ENCODE results near the gene UGT1A6.

The UGT1A6 gene

DNA sequence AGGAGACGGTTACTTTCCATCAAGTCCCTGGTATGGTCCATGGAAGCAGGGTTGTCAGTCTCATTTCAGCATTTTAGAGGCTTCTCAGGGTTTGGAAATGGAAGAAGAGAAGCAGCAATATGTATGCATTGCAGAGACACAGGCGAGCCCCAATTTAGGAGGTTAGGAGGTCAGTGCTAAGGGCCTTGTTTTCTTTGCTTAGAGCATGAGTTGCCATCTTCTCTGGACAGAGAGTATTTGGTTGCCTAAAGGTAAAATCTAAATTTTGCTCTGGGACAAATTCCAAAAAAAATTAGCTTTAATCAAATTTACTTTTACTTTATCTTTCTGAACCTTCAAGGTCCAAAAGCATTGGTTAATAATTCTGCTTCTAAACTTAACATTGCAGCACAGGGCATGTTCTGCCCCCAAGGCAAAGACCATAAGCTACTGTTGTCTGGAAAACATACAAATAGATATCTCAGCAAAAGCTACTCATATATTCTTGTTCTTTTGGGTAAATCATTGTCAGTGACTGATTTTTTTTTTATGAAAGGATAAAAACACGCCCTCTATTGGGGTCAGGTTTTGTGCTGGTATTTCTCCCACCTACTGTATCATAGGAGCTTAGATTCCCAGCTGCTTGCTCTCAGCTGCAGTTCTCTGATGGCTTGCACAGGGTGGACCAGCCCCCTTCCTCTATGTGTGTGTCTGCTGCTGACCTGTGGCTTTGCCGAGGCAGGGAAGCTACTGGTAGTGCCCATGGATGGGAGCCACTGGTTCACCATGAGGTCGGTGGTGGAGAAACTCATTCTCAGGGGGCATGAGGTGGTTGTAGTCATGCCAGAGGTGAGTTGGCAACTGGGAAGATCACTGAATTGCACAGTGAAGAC is 21.2 kb upstream of the UGT1A6 start, which contains the start of gene UGT1A9:
TSS of gene UGT1A9 (plus strand) at position 609 of the 872 bp plus-strand sequence. CDS start at position 646, 37 bp downstream.
- Histone ChIP-seq H3K4me1 (ENCODE audit: control insufficient read depth, insufficient read depth, low read length) (no peaks in the 10 kb centered on the region), H3K4me2 (ENCODE audit: low read length) (no peak within 1 kb of the TSS), H3K27me3 (ENCODE audit: control insufficient read depth, insufficient read depth, low read length) (no peaks in the 10 kb centered on the region), H3K9me3 (replicated peaks; ENCODE audit: low read length) (no peaks in the 10 kb centered on the region), H3K9ac (ENCODE audit: low read depth, low read length) (no peak within 1 kb of the TSS), H3K4me3 (ENCODE audit: low read length) (no peak within 1 kb of the TSS), H3K36me3 (ENCODE audit: insufficient read depth, low read length) (no peaks in the 10 kb centered on the region)

DNA sequence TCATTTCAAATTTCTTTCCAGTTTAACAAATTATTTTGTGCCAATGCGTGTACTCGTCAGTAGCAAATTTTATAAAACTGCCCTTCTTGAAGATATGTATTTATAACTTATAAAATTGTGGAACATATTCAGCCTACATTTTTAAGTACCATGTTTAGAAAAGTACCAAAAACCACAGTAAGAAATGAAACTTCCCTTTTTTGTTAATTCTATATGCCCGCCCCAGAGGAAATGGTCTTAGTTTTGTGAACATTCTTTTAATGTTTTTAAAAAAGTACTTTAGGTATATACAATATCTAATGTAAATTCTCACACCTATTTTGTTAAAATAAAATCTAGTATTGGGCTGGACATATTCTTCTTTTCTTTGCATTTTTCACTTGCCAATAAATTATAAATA is 19.8 kb upstream of the UGT1A6 start:
- Histone ChIP-seq H3K4me2 (ENCODE audit: low read length) (no peak overlapping the region), H3K9ac (ENCODE audit: low read depth, low read length) (no peak overlapping the region), H3K4me3 (ENCODE audit: low read length) (no peak overlapping the region), H3K27me3 (ENCODE audit: control insufficient read depth, insufficient read depth, low read length) (no peaks in the 10 kb centered on the region), H3K36me3 (ENCODE audit: insufficient read depth, low read length) (no peaks in the 10 kb centered on the region), H3K9me3 (replicated peaks; ENCODE audit: low read length) (no peaks in the 10 kb centered on the region), H3K4me1 (ENCODE audit: control insufficient read depth, insufficient read depth, low read length) (no peaks in the 10 kb centered on the region)

DNA sequence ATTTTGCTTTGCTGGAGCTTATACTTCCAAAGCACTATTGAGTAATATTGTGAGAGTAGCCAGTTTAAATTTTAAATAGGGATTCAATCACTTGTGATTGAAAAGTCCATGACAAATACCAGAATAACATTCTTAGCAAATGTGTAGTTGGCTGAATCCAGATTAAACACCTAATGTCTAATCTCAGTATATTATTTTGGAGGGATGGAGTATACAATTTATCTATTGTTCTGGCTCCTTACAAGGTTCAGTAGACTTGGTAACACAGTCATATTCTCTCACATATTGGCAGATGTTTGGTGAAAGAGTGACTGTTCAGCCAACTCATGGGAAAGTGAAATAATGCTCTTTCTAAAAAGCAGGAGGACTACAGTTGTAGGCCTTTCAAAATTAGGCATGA is 18.8 kb upstream of the UGT1A6 start:
- no peak overlapping the region for H3K4me2 ChIP-seq (ENCODE audit: low read length)
- H3K27me3 ChIP-seq (ENCODE audit: control insufficient read depth, insufficient read depth, low read length), result no peaks in the 10 kb centered on the region
- no peaks in the 10 kb centered on the region for H3K36me3 ChIP-seq (ENCODE audit: insufficient read depth, low read length)
- no peaks in the 10 kb centered on the region for H3K4me1 ChIP-seq (ENCODE audit: control insufficient read depth, insufficient read depth, low read length)
- H3K4me3 ChIP-seq (ENCODE audit: low read length), result no peak overlapping the region
- H3K9ac ChIP-seq (ENCODE audit: low read depth, low read length), result no peak overlapping the region
- no peaks in the 10 kb centered on the region for H3K9me3 ChIP-seq (replicated peaks; ENCODE audit: low read length)

DNA sequence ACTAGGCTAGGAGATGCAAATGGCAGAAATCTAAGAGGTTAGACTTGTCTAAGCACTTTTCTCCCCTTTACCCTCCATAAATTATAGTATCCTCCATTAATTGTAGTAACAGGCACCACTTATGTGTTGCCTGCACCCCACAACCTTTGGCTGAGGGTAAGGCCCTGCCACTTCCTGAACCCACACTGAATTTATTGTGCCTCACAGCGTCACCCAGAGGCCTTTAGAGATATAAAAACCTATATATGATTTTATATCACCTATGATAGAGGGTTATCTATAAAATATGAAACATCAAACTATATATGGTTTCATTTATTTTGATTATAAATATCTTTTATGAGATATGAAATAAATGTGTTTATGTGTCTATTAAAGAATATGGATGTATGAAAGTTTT is 18.4 kb upstream of the UGT1A6 start:
- no peak overlapping the region for H3K4me2 ChIP-seq (ENCODE audit: low read length)
- no peaks in the 10 kb centered on the region for H3K36me3 ChIP-seq (ENCODE audit: insufficient read depth, low read length)
- H3K27me3 ChIP-seq (ENCODE audit: control insufficient read depth, insufficient read depth, low read length), result no peaks in the 10 kb centered on the region
- H3K4me1 ChIP-seq (ENCODE audit: control insufficient read depth, insufficient read depth, low read length), result no peaks in the 10 kb centered on the region
- H3K4me3 ChIP-seq (ENCODE audit: low read length), result no peak overlapping the region
- no peak overlapping the region for H3K9ac ChIP-seq (ENCODE audit: low read depth, low read length)
- no peaks in the 10 kb centered on the region for H3K9me3 ChIP-seq (replicated peaks; ENCODE audit: low read length)

DNA sequence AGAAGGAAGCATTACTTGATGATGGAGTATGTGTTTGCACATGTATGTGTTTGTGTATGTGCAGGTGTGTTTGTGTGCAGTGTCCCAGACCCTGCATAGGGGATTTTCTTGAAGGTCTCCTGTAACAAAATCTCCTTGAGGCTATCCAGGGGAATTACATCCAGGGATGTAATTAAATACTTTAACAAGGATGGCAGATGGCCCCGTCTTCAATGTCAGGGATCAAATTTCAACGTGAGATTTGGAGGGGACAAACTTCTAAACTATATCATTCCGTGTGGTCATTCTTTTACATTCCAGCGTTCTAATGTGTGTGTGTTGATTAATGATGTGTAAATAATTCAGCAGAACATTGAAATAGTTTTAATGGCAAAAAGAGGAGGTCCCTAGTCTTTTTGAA is 17.7 kb upstream of the UGT1A6 start:
- Histone ChIP-seq H3K4me3 (ENCODE audit: low read length) (no peak overlapping the region), H3K9me3 (replicated peaks; ENCODE audit: low read length) (no peaks in the 10 kb centered on the region), H3K4me1 (ENCODE audit: control insufficient read depth, insufficient read depth, low read length) (no peaks in the 10 kb centered on the region), H3K4me2 (ENCODE audit: low read length) (no peak overlapping the region), H3K9ac (ENCODE audit: low read depth, low read length) (no peak overlapping the region), H3K36me3 (ENCODE audit: insufficient read depth, low read length) (no peaks in the 10 kb centered on the region), H3K27me3 (ENCODE audit: control insufficient read depth, insufficient read depth, low read length) (no peaks in the 10 kb centered on the region)

DNA sequence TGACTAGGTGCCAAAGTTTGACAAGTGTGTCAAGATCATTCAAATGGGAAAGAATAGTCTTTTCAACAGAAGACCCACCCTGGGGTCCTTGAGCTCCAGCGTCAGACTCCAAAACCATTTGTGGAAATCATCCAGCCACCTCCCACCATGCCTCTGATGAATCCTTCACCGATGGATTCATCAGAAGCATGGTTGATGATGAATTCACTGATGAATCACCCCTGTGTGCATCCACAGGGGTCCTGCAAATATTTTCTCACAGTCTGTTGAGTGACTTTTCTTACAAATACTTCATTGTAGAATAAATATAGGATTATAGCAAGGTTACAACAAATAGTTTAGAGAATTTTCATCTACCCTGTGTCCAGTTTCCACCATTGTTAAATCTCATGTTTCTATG is 16.6 kb upstream of the UGT1A6 start:
- no peaks in the 10 kb centered on the region for H3K27me3 ChIP-seq (ENCODE audit: control insufficient read depth, insufficient read depth, low read length)
- no peaks in the 10 kb centered on the region for H3K9me3 ChIP-seq (replicated peaks; ENCODE audit: low read length)
- H3K9ac ChIP-seq (ENCODE audit: low read depth, low read length), result no peak overlapping the region
- no peaks in the 10 kb centered on the region for H3K4me1 ChIP-seq (ENCODE audit: control insufficient read depth, insufficient read depth, low read length)
- H3K4me3 ChIP-seq (ENCODE audit: low read length), result no peak overlapping the region
- H3K36me3 ChIP-seq (ENCODE audit: insufficient read depth, low read length), result no peaks in the 10 kb centered on the region
- no peak overlapping the region for H3K4me2 ChIP-seq (ENCODE audit: low read length)

DNA sequence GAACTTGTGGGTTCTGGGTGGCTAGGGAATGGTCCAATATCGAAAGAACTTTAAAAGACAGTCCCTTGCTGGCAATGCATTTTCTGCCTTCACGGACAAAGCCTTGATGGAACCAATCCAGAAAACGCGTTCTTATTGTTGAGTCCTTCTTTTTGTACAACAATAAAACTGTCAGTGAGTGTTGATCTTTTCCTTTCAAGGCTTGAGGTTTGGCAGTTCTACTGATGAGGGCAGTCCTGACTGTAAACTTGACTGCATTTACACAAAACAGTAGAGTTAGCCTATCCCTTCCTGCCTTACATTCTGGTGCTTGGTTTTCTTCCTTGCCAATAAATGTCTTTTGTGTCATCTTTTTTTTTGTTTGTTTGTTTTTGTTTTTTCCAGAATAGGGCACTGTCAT is 13.5 kb upstream of the UGT1A6 start:
- H3K36me3 ChIP-seq (ENCODE audit: insufficient read depth, low read length), result no peaks in the 10 kb centered on the region
- H3K4me3 ChIP-seq (ENCODE audit: low read length), result no peak overlapping the region
- no peaks in the 10 kb centered on the region for H3K4me1 ChIP-seq (ENCODE audit: control insufficient read depth, insufficient read depth, low read length)
- no peaks in the 10 kb centered on the region for H3K9me3 ChIP-seq (replicated peaks; ENCODE audit: low read length)
- H3K27me3 ChIP-seq (ENCODE audit: control insufficient read depth, insufficient read depth, low read length), result peaks cover 4% of the 10 kb centered on the region
- H3K4me2 ChIP-seq (ENCODE audit: low read length), result no peak overlapping the region
- H3K9ac ChIP-seq (ENCODE audit: low read depth, low read length), result no peak overlapping the region

DNA sequence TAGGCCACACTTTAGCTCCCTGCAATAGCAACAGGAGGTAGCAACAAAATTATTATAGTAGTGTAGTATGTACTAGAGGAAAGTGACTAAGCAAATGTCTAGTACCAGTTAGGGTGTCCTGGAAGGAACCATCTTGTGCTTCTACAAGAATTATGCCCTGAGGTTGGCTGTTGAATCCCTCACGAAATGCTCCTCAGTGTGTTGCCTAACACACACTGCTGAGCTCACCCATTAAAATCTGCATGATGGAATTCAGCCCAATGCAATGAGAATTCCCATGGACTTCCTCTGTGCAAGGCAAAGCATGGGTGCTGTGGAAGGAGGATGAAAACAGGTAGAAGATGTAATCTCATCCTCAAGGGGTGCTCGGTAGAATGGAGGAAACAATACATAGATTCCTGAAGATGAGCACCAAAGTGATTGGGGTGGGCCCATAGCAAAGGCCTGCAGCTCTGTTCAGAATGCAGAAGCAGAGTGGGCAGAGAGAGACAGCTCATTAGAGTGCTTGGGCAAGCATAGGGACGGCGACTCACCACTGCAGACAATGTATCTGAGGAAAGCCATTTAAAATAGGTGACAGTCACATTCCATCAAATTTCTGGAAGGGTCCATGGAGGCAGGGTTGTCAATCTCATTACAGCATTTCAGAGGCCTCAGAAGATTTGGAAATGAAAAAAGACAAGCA is 12.2 kb upstream of the UGT1A6 start:
- Histone ChIP-seq H3K4me2 (ENCODE audit: low read length) (no peak overlapping the region), H3K36me3 (ENCODE audit: insufficient read depth, low read length) (no peaks in the 10 kb centered on the region), H3K4me3 (ENCODE audit: low read length) (no peak overlapping the region), H3K9ac (ENCODE audit: low read depth, low read length) (no peak overlapping the region), H3K9me3 (replicated peaks; ENCODE audit: low read length) (no peaks in the 10 kb centered on the region), H3K27me3 (ENCODE audit: control insufficient read depth, insufficient read depth, low read length) (peaks cover 4% of the 10 kb centered on the region), H3K4me1 (ENCODE audit: control insufficient read depth, insufficient read depth, low read length) (no peaks in the 10 kb centered on the region)

DNA sequence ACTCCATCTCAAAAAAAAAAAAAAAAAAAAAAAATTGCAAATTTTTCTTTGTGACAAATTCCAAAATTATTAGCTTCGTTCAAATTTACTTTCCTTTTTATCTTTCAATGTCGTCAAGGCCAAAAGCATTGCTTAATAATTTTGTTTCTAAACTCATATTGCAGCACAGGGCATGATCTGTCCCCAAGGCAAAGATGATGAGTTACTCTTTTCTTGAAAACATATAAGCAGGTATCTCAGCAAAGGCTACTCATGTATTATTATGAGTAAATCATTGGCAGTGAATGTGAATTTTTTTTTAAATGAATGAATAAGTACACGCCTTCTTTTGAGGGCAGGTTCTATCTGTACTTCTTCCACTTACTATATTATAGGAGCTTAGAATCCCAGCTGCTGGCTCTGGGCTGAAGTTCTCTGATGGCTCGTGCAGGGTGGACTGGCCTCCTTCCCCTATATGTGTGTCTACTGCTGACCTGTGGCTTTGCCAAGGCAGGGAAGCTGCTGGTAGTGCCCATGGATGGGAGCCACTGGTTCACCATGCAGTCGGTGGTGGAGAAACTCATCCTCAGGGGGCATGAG is 11.1 kb upstream of the UGT1A6 start, which contains the start of gene UGT1A7:
TSS of gene UGT1A7 (plus strand) at position 381 of the 579 bp plus-strand sequence. CDS start at position 418, 37 bp downstream.
- H3K4me3 ChIP-seq (ENCODE audit: low read length), result no peak within 1 kb of the TSS
- no peaks in the 10 kb centered on the region for H3K36me3 ChIP-seq (ENCODE audit: insufficient read depth, low read length)
- H3K4me1 ChIP-seq (ENCODE audit: control insufficient read depth, insufficient read depth, low read length), result no peaks in the 10 kb centered on the region
- H3K4me2 ChIP-seq (ENCODE audit: low read length), result no peak within 1 kb of the TSS
- H3K9me3 ChIP-seq (replicated peaks; ENCODE audit: low read length), result no peaks in the 10 kb centered on the region
- H3K27me3 ChIP-seq (ENCODE audit: control insufficient read depth, insufficient read depth, low read length), result peaks cover 4% of the 10 kb centered on the region
- H3K9ac ChIP-seq (ENCODE audit: low read depth, low read length), result no peak within 1 kb of the TSS

DNA sequence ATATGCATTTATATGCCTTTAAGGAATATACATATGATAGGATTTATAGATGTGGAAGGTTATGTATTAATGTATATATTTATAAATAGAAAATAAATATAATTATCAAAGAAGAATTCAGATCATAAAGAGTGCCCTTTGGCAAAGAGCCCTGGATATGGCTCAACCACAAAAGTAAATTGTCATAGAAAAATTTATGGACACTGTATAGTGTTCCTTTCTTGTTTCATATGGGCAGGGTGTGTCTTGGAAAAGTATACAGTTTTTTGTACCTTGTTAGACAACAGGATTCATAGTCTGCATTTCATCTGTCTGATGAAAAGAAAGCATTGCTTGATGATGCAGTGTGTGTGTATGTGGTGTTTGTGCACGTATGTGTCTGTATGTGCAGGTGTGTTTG is 8.1 kb upstream of the UGT1A6 start:
- Histone ChIP-seq H3K4me1 (ENCODE audit: control insufficient read depth, insufficient read depth, low read length) (no peaks in the 10 kb centered on the region), H3K27me3 (ENCODE audit: control insufficient read depth, insufficient read depth, low read length) (peaks cover 4% of the 10 kb centered on the region), H3K9me3 (replicated peaks; ENCODE audit: low read length) (no peaks in the 10 kb centered on the region), H3K4me3 (ENCODE audit: low read length) (no peak overlapping the region), H3K9ac (ENCODE audit: low read depth, low read length) (no peak overlapping the region), H3K36me3 (ENCODE audit: insufficient read depth, low read length) (no peaks in the 10 kb centered on the region), H3K4me2 (ENCODE audit: low read length) (no peak overlapping the region)

DNA sequence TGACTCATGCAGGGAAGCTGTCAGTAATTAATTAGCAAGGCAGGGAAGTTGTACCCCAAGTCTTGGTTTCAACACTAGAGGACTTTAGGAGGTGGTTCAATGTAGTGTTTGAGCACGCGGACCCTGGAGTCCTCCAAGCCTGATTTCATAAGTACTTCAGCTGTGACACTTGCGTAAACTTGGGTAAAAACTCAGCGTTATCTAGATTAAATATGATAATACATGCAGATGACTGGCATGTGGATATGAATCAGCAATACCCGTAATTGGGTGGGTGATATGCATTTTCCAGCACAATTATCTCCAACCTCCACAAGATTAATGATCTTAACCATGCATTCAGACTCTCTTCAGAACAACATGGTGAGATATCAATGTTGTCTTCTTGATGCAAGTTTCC is 5.8 kb upstream of the UGT1A6 start:
- Histone ChIP-seq H3K4me3 (ENCODE audit: low read length) (no peak overlapping the region), H3K9ac (ENCODE audit: low read depth, low read length) (no peak overlapping the region), H3K9me3 (replicated peaks; ENCODE audit: low read length) (no peaks in the 10 kb centered on the region), H3K27me3 (ENCODE audit: control insufficient read depth, insufficient read depth, low read length) (peaks cover 4% of the 10 kb centered on the region), H3K4me1 (ENCODE audit: control insufficient read depth, insufficient read depth, low read length) (no peaks in the 10 kb centered on the region), H3K36me3 (ENCODE audit: insufficient read depth, low read length) (no peaks in the 10 kb centered on the region), H3K4me2 (ENCODE audit: low read length) (no peak overlapping the region)

Data from skeletal muscle satellite cell (primary cell).